Limb (tissue), 2 donors: ENCODE measurements around the gene ETV4.

Experiments used
- DNase-seq, 2 donors: peaks; one replicate each; pipeline ENCODE4 v3.0.0-alpha.2; 2016; ENCODE audit errors: extremely low spot score in 2 of 2

Gene ETV4

GRCh38 chr17:43573579-43574321, 27.6 kb upstream of the ETV4 start:
- no peak for DNase-seq

GRCh38 chr17:43572368-43572980, 26.3 kb upstream of the ETV4 start:
- DNase-seq, result no peak

DNA sequence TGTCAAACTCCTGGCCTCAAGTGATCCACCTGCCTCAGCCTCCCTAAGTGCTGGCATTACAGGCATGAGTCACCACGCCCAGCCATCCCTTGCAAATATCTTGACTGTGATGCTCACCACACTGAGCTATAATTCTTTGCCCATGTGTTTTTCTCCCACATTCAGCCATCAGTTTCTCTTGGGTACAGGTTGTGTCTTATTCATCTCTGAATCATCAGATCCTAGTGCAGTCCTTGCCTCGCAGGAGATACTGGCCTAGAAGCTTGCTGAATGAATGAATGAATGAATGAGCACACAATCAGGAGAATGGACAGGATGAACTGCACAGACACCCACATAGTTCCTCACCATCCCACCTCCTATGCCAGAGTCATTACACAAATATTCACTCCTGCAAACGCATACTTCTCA, 24.4 kb upstream of the ETV4 start:
- DNase-seq, result no peak

GRCh38 chr17:43568506-43569082, 22.5 kb upstream of the ETV4 start:
- no peak for DNase-seq

GRCh38 chr17:43563600-43564594, 17.8 kb upstream of the ETV4 start:
- DNase-seq, result no peak

DNA sequence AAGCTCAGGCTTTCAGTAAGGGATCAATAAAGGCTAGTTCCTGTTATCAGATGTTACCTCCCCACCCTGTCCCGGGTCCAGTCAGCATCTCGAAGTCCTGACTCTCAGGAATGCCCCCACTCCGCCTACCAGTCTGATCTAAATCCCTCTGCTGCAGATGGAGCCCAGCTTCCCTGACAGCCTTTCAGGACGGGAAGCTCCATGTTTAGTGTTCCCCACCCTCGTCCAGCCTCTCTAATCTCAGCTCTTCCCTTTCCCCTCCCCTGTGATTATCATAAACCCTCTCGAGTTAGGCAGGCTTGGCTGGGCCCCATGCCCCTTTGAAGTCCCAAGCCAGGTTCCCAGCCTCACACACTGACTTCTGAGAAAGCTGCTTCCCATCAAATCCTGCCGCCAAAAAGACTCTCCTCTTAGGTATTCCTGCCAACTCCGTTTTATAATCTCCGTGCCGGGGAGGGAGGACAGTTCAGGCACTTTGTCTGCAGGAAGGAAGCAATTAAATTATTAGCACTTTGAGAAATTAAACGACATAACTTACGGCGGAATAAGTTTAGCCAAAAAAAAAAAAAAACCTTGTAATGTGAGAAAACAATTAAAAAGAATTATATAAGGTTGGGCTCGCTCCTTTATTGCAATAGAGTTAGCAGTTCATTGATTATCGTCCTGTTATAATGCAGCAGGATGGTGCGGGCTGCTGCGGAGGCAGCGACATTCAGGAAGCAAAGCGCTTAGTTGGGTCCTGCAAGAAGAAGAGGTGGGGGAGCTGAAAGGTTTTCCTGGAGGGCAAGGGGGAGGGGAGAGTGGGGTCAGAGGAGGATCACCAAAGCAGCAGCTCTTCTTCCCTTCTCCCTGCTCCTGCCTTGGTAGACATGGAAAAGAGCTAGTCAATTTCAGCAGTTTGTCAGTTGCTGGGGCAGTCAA, 16.8 kb upstream of the ETV4 start:
- peak in 1 of 2 donors; percentile 50 for DNase-seq

DNA sequence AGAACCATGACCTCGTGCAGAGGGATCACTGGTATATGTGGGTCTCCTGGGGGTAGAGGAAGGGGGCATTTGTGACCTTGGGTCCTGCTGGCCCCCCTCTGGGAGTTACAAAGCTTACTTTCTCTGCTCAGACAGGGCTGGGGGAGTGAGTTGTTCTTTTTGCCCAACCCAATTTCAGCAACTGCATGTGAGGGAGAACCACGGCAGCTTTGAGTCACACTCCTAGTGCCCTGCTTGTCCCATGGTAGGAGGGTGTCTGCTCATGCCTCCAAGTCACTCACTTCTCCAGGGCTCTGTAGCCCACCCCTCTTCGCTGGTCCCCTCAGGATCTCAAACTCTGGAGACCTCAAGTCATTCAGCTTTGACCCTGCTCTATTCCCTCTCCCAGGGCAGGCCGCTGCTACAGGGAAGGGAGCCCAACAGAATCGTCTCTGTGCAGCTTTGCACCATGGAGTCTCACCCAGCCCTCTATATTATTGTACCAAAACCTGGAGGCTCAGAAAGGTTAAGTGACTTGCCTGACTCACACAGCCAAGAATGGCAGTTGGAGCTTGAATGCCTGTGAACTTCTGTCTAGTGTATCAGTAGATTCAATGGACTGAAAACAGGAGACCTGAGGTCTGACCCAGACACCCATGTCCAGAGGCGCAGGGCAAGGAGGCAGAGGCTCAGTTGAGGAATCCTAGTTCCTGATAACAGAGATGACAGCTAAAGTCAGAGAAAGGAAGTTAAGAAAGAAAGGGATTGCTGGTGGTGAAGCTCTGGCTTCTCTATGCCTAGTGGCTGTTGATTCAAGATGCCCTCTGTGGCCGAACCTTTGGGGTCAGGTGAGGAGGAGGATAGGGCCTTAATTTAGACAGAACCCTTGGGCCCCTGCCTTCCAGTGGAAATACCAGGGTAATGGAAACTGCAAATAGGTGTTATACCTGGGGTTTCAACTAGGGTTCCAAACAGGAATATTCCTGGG, 14.6 kb upstream of the ETV4 start:
- DNase-seq, result no peak

GRCh38 chr17:43559161-43559816, 13.1 kb upstream of the ETV4 start:
- DNase-seq, result no peak

DNA sequence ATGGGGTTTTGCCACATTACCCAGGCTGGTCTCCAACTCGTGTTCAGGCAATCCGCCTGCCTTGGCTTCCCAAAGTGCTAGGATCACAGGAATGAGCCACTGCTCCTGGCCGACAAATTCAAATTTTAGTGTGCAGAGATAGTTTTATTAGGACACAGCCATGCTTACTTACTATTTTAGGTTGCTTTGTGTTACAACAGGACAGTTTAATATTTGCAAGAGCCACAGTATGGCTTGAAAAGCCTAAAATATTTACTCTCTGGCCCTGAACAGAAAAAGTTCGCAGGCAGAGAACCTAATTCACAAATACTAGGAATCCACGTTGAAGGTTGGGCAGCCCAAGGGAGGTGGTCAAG, 12.6 kb upstream of the ETV4 start:
- no peak for DNase-seq

GRCh38 chr17:43556292-43556691, 10.2 kb upstream of the ETV4 start:
- no peak for DNase-seq

DNA sequence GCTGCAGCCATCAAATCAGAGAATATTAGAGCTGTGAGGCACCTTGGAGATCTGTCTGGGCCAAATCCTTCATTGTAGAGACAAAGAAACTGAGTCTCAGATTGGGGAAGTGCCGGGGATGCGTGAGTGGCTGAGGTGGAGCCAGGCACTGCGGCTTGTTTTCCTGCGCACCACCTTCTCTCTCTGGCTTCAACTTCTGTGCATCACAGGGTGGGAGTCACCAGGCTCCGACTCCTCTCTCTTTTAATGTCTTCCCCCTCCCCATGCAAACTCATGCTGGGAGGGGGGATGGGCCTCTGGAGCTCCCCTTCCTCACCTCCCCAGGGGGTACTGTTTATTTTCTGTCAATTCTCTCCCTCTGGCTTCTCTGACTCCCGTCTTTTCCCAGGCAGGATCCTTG, 8.7 kb upstream of the ETV4 start:
- DNase-seq, result no peak

- no peak for DNase-seq
These were observed 7.4 kb upstream of the ETV4 start for GRCh38 chr17:43553573-43553972.

- no peak for DNase-seq
These were observed 6.2 kb upstream of the ETV4 start for GRCh38 chr17:43552229-43552837.

- DNase-seq, result no peak
These were observed 4.6 kb upstream of the ETV4 start for GRCh38 chr17:43550754-43551153.

DNA sequence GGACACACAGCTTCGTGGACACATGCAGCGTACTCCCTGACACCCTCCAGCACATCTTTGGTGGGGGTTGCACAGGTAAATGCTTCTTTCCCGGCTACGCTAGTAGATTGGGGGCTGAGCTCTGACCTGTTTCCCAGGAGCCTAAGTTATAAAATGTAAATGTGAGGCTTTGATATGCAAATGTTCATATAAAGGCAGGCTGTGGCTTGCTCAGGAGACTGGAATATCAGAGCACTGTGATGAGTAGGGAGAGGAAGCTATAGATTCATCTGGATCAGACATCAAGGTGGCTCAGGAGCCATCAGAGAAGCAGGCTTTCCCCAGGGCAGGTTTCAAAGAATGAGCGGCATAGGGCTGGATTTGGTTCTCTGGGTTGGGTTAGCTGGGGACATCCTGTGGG, 3.4 kb upstream of the ETV4 start:
- no peak for DNase-seq

- no peak for DNase-seq
These were observed 2.7 kb upstream of the ETV4 start for GRCh38 chr17:43548689-43549379.

DNA sequence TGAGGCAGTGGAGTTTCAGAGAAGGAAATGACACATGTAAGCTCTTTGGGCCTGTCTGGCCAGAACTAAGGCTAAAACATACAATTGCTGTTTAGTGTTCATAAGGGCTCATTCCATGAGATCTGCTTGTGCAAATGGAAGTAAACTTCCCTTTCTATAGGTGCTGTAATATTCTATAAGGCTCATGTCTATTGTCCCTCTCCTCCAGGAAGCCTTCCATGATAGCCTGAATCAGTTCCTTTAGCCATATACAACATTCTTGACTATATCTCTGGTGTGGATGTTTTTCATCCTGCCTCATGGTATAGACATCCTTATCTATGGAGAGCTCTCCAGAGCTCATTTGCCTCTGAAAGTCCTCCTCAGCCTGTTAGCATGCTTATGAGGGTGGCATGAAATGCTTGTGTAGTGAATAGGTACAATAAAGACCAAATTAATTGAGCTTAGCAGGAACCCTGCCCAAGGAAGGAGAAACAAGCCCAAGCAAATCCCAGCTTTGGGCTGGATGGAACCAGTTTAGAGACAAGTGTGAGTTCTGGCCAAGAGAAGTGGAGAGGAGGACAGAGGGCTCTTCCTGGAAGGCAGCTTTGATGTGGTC, 1.6 kb upstream of the ETV4 start:
- no peak for DNase-seq

DNA sequence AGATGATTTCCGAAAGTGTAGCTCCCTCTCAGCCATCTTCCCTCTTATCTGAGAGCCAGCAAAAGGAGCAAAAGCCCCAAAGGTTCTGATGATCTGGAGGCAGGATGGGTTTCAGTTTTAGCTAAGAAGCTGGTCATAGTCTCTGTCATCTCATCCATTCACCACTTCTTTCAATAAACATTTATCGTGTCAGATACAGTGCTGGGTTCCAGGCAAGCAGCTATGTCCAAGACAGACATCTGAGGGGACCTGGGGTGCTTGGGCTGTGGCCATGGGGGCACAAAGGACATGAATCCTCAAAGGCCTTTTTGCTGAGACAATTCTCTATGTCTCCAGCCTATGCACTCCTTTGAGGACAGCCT, 1.0 kb upstream of the ETV4 start:
- DNase-seq, result no peak
